ELR (cell line): ENCODE data around the gene ADAMTS13.

Experiments used
- DNase-seq: peaks from one replicate; pipeline ENCODE4 v3.0.0-alpha.2; 2015; ENCODE audit warnings: low read depth

Gene ADAMTS13

GRCh38 chr9:133490865-133491655, 68.9 kb downstream of the ADAMTS13 start:
- DNase-seq, result no peak

GRCh38 chr9:133491656-133491925, 69.4 kb downstream of the ADAMTS13 start:
- no peak for DNase-seq

- no peak for DNase-seq
Measured at GRCh38 chr9:133492061-133493021, 70.2 kb downstream of the ADAMTS13 start.

- DNase-seq, result no peak
Measured at GRCh38 chr9:133493428-133493827, 71.3 kb downstream of the ADAMTS13 start.

- no peak for DNase-seq
Measured at GRCh38 chr9:133493845-133494540, 71.8 kb downstream of the ADAMTS13 start.

- no peak for DNase-seq
Measured at GRCh38 chr9:133494636-133495326, 72.6 kb downstream of the ADAMTS13 start.

GRCh38 chr9:133495327-133496293, 73.4 kb downstream of the ADAMTS13 start:
- no peak for DNase-seq

GRCh38 chr9:133496861-133497842, 75.0 kb downstream of the ADAMTS13 start:
- DNase-seq, result no peak

GRCh38 chr9:133499132-133499891, 77.1 kb downstream of the ADAMTS13 start:
- DNase-seq, result no peak

- no peak for DNase-seq
Measured at GRCh38 chr9:133499892-133500270, 77.7 kb downstream of the ADAMTS13 start.

GRCh38 chr9:133502112-133502511, 79.9 kb downstream of the ADAMTS13 start:
- DNase-seq, result no peak

- DNase-seq, result peak; percentile 43
Measured at GRCh38 chr9:133505186-133505830, 83.1 kb downstream of the ADAMTS13 start.

- no peak for DNase-seq
Measured at GRCh38 chr9:133505901-133506652, 83.9 kb downstream of the ADAMTS13 start.

GRCh38 chr9:133506653-133507038, 84.5 kb downstream of the ADAMTS13 start:
- DNase-seq, result peak; percentile 97

GRCh38 chr9:133507246-133507965, 85.2 kb downstream of the ADAMTS13 start:
- no peak for DNase-seq

GRCh38 chr9:133508046-133508445, 85.9 kb downstream of the ADAMTS13 start:
- DNase-seq, result no peak
